Measurements from ENCODE around the gene CFAP77. TPM values are rescaled to one million over a fixed set of nuclear protein-coding genes. Genes with fewer than 3 reads are reported as not detected.

CFAP77 gene
- total and polyA plus RNA-seq, 2 donors from 2014 or later = 0.50 TPM; not detected in 1

DNA sequence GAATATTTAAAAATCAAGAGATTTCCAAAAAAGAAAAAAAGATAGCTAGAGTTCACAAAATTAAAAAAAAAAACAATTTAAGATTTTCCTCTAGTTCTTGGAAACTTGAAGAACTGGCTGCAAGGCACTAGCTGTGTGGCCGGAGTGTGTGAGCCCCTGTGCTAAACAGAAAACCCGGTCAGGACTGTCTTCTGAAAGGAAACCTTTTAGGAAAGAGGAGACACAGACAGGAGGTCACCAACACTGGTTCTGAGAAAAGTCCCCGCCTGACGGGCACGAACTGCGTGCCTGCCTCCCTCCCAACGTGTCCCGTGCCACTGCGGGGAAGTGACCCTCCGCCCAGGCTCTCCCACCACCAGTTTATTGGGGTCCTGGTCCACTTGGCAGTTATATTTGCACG, 18.6 kb upstream of the CFAP77 start:
- H3K4me1 ChIP-seq (ENCODE audit: control insufficient read depth in 2 of 3, insufficient read depth in 2 of 3, low read depth in 1 of 3, low read length in 3 of 3) = no peaks in the 10 kb centered on the region
- DNase-seq = peak in 1 of 5 donors; percentile 53
- H3K27ac ChIP-seq (ENCODE audit: low read depth in 2 of 2, low read length in 2 of 2) = no peak overlapping the region
- no peak overlapping the region for H3K9ac ChIP-seq (ENCODE audit: low read length in 3 of 3)
- TF ChIP-seq, protein P1, sequence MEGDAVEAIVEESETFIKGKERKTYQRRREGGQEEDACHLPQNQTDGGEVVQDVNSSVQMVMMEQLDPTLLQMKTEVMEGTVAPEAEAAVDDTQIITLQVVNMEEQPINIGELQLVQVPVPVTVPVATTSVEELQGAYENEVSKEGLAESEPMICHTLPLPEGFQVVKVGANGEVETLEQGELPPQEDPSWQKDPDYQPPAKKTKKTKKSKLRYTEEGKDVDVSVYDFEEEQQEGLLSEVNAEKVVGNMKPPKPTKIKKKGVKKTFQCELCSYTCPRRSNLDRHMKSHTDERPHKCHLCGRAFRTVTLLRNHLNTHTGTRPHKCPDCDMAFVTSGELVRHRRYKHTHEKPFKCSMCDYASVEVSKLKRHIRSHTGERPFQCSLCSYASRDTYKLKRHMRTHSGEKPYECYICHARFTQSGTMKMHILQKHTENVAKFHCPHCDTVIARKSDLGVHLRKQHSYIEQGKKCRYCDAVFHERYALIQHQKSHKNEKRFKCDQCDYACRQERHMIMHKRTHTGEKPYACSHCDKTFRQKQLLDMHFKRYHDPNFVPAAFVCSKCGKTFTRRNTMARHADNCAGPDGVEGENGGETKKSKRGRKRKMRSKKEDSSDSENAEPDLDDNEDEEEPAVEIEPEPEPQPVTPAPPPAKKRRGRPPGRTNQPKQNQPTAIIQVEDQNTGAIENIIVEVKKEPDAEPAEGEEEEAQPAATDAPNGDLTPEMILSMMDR (IDR thresholded peaks at IDR 0.05; ENCODE audit: borderline replicate concordance, extremely low read depth, insufficient read depth) = no peak
- intact Hi-C loops (cut with DNase I) = no loop called here
- peaks cover 7 to 63% (median 33%) of the 10 kb centered on the region in 3 donors for H3K36me3 ChIP-seq (ENCODE audit: control insufficient read depth in 2 of 3, insufficient read depth in 3 of 3, low read length in 3 of 3)
- no peak overlapping the region for H3K4me3 ChIP-seq (ENCODE audit: low read length in 3 of 3)
- H3K9me3 ChIP-seq (ENCODE audit: control insufficient read depth in 2 of 3, insufficient read depth in 1 of 3, low read length in 3 of 3) = no peaks in the 10 kb centered on the region
- no peaks in the 10 kb centered on the region for H3K27me3 ChIP-seq (ENCODE audit: control insufficient read depth, insufficient read depth, low read length)
- FAIRE-seq = no peak

DNA sequence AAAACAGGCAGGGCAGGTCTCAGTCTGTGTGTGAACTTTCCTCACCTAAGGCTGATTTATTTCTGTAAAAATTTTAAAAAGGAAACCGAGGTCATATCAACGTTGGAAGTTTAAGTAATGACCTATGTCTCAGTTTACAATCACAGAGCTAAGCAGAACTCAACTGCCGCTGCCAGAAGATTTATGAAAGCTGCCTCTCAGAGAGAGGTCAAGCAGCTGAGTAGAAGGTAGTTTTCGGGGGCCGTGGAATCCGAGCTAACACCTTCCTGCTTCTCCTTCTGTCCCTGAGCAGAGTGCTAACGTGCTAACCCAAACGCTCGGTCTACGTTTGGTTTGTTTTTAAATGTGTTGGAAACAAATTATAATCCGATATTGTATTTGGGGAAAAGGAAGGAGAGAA, 14.5 kb upstream of the CFAP77 start:
- DNase-seq (peak in 3 of 5 donors; percentile 34 to 61 (median 61)), FAIRE-seq (no peak)
- no peak overlapping the region for H3K9ac ChIP-seq (ENCODE audit: low read length in 3 of 3)
- H3K4me3 ChIP-seq (ENCODE audit: low read length in 3 of 3) = no peak overlapping the region
- no peak overlapping the region for H3K27ac ChIP-seq (ENCODE audit: low read depth in 2 of 2, low read length in 2 of 2)
- H3K9me3 ChIP-seq (ENCODE audit: control insufficient read depth in 2 of 3, insufficient read depth in 1 of 3, low read length in 3 of 3) = no peaks in the 10 kb centered on the region
- H3K36me3 ChIP-seq (ENCODE audit: control insufficient read depth in 2 of 3, insufficient read depth in 3 of 3, low read length in 3 of 3) = peaks cover 9 to 55% (median 34%) of the 10 kb centered on the region in 3 donors
- no peaks in the 10 kb centered on the region for H3K27me3 ChIP-seq (ENCODE audit: control insufficient read depth, insufficient read depth, low read length)
- TF ChIP-seq, protein P1 (IDR thresholded peaks at IDR 0.05; ENCODE audit: borderline replicate concordance, extremely low read depth, insufficient read depth) = no peak
- intact Hi-C loops (cut with DNase I) = no loop called here
- no peaks in the 10 kb centered on the region for H3K4me1 ChIP-seq (ENCODE audit: control insufficient read depth in 2 of 3, insufficient read depth in 2 of 3, low read depth in 1 of 3, low read length in 3 of 3)

DNA sequence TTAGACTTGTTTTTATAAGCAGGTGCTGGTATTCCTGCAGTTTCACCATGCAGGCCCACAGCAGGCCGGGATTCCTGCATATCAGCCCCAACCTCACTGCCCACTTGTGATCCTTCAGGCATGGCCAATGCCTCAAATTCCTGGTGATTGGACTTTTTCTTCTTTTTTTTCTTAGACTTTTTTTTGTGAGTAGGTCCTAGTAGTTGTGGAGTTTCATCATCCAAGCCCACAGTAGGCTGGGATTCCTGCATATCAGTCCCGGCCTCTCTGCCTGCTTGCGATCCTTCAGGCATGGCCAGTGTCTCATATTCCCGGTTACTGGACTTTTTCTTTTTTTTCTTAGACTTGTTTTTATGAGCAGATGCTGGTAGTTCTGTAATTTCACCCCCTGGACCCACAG, 8.2 kb upstream of the CFAP77 start:
- TF ChIP-seq, protein P1 (IDR thresholded peaks at IDR 0.05; ENCODE audit: borderline replicate concordance, extremely low read depth, insufficient read depth) = no peak
- Histone ChIP-seq H3K9me3 (ENCODE audit: control insufficient read depth in 2 of 3, insufficient read depth in 1 of 3, low read length in 3 of 3) (no peaks in the 10 kb centered on the region), H3K9ac (ENCODE audit: low read length in 3 of 3) (no peak overlapping the region), H3K27ac (ENCODE audit: low read depth in 2 of 2, low read length in 2 of 2) (no peak overlapping the region), H3K4me1 (ENCODE audit: control insufficient read depth in 2 of 3, insufficient read depth in 2 of 3, low read depth in 1 of 3, low read length in 3 of 3) (peaks cover 0 to 8% (median 2%) of the 10 kb centered on the region in 3 donors), H3K36me3 (ENCODE audit: control insufficient read depth in 2 of 3, insufficient read depth in 3 of 3, low read length in 3 of 3) (peaks cover 6 to 28% (median 19%) of the 10 kb centered on the region in 3 donors), H3K27me3 (ENCODE audit: control insufficient read depth, insufficient read depth, low read length) (no peaks in the 10 kb centered on the region), H3K4me3 (ENCODE audit: low read length in 3 of 3) (no peak overlapping the region)
- peak in 4 of 5 donors; percentile 57 to 85 (median 76) for DNase-seq
- intact Hi-C loops (cut with DNase I) = no loop called here
- no peak for FAIRE-seq
